Non-pigmented ciliary epithelial cell (primary cell): ENCODE data around the gene SLC9A9.
"Not testable (repeated sequence)": the region's sequence is repeated elsewhere in the genome, so short reads cannot be mapped to it uniquely, and the experiment has no call there.

Experiments
- DNase-seq: peaks from one replicate; pipeline ENCODE4 v3.0.0-alpha.2; 2010; ENCODE audit warnings: low read depth

The SLC9A9 gene

GRCh38 chr3:143754090-143754489, 94.2 kb downstream of the SLC9A9 start:
- no peak for DNase-seq

GRCh38 chr3:143753456-143753855, 94.8 kb downstream of the SLC9A9 start:
- no peak for DNase-seq

GRCh38 chr3:143753006-143753405, 95.3 kb downstream of the SLC9A9 start:
- DNase-seq, result no peak

GRCh38 chr3:143751643-143752178, 96.6 kb downstream of the SLC9A9 start:
- no peak for DNase-seq

GRCh38 chr3:143750841-143751240, 97.4 kb downstream of the SLC9A9 start:
- no peak for DNase-seq

- no peak for DNase-seq
These were observed 98.3 kb downstream of the SLC9A9 start for GRCh38 chr3:143749926-143750325.

GRCh38 chr3:143737065-143737464, 111.2 kb downstream of the SLC9A9 start:
- DNase-seq, result no peak

- no peak for DNase-seq
These were observed 111.9 kb downstream of the SLC9A9 start for GRCh38 chr3:143736205-143736997.

- DNase-seq, result no peak
These were observed 116.5 kb downstream of the SLC9A9 start for GRCh38 chr3:143731776-143732175.

- DNase-seq, result no peak
These were observed 116.9 kb downstream of the SLC9A9 start for GRCh38 chr3:143731320-143731719.

GRCh38 chr3:143727391-143727790, 120.9 kb downstream of the SLC9A9 start:
- DNase-seq, result no peak

- no peak for DNase-seq
These were observed 121.5 kb downstream of the SLC9A9 start for GRCh38 chr3:143726727-143727126.

GRCh38 chr3:143720381-143720780, 127.9 kb downstream of the SLC9A9 start:
- DNase-seq, result no peak

GRCh38 chr3:143718463-143718862, 129.8 kb downstream of the SLC9A9 start:
- DNase-seq, result no peak

- no peak for DNase-seq
These were observed 131.5 kb downstream of the SLC9A9 start for GRCh38 chr3:143716731-143717130.

- no peak for DNase-seq
These were observed 135.7 kb downstream of the SLC9A9 start for GRCh38 chr3:143712522-143712921.

- DNase-seq, result no peak
These were observed 140.4 kb downstream of the SLC9A9 start for GRCh38 chr3:143707848-143708247.

GRCh38 chr3:143700431-143700975, 147.8 kb downstream of the SLC9A9 start:
- DNase-seq, result no peak

- DNase-seq, result no peak
These were observed 148.8 kb downstream of the SLC9A9 start for GRCh38 chr3:143699424-143699823.

GRCh38 chr3:143698682-143699303, 149.5 kb downstream of the SLC9A9 start:
- DNase-seq, result no peak

GRCh38 chr3:143697975-143698374, 150.3 kb downstream of the SLC9A9 start:
- no peak for DNase-seq

- not testable (repeated sequence) for DNase-seq
These were observed 152.9 kb downstream of the SLC9A9 start for GRCh38 chr3:143695333-143695732.

- DNase-seq, result no peak
These were observed 154.8 kb downstream of the SLC9A9 start for GRCh38 chr3:143693506-143693905.
